NOMO-1 treated with DMSO at 0.1 percent for 48 hours (cell line): ENCODE results near the gene CD36.
"Not testable (repeated sequence)": the region's sequence is repeated elsewhere in the genome, so short reads cannot be mapped to it uniquely, and the experiment has no call there.

Experiments
- DNase-seq: peaks from one replicate; lab custom pipeline; 2025; ENCODE audit not compliant: unreplicated experiment; lab: John Stamatoyannopoulos, UW

Gene CD36

GRCh38 chr7:80649011-80649410, 10.6 kb downstream of the CD36 start:
- no peak for DNase-seq

GRCh38 chr7:80650030-80650429, 11.6 kb downstream of the CD36 start:
- no peak for DNase-seq

- DNase-seq, result no peak
Measured at GRCh38 chr7:80651471-80651870, 13.0 kb downstream of the CD36 start.

GRCh38 chr7:80653244-80653643, 14.8 kb downstream of the CD36 start:
- no peak for DNase-seq

GRCh38 chr7:80654887-80655340, 16.5 kb downstream of the CD36 start:
- DNase-seq, result no peak

GRCh38 chr7:80656029-80656428, 17.6 kb downstream of the CD36 start:
- DNase-seq, result no peak

GRCh38 chr7:80659120-80660055, 20.9 kb downstream of the CD36 start:
- peak; percentile 90 for DNase-seq

- no peak for DNase-seq
Measured at GRCh38 chr7:80660939-80661338, 22.5 kb downstream of the CD36 start.

GRCh38 chr7:80661729-80662128, 23.3 kb downstream of the CD36 start:
- peak; percentile 39 for DNase-seq

GRCh38 chr7:80662252-80662651, 23.8 kb downstream of the CD36 start:
- no peak for DNase-seq

GRCh38 chr7:80665526-80665925, 27.1 kb downstream of the CD36 start:
- no peak for DNase-seq

- no peak for DNase-seq
Measured at GRCh38 chr7:80666376-80666775, 27.9 kb downstream of the CD36 start.

- DNase-seq, result not testable (repeated sequence)
Measured at GRCh38 chr7:80669367-80669766, 30.9 kb downstream of the CD36 start.

- DNase-seq, result peak; percentile 87
Measured at GRCh38 chr7:80671744-80672143, 33.3 kb downstream of the CD36 start.

GRCh38 chr7:80675090-80675489, 36.6 kb downstream of the CD36 start:
- no peak for DNase-seq

- DNase-seq, result no peak
Measured at GRCh38 chr7:80676404-80676803, 38.0 kb downstream of the CD36 start.

- no peak for DNase-seq
Measured at GRCh38 chr7:80677629-80678028, 39.2 kb downstream of the CD36 start.

- no peak for DNase-seq
Measured at GRCh38 chr7:80678707-80679106, 40.3 kb downstream of the CD36 start.

- peak; percentile 99 for DNase-seq
Measured at GRCh38 chr7:80679921-80680907, 41.8 kb downstream of the CD36 start.

- peak; percentile 76 for DNase-seq
Measured at GRCh38 chr7:80681272-80681885, 42.9 kb downstream of the CD36 start.

GRCh38 chr7:80682744-80683143, 44.3 kb downstream of the CD36 start:
- DNase-seq, result no peak
